ENCODE measurements around the gene ANKRD44. TPM values are rescaled to one million over a fixed set of nuclear protein-coding genes. Genes with fewer than 3 reads are reported as not detected.

ANKRD44 gene
- total RNA-seq, 1 experiment from 2014 or later: 7.1 TPM

GRCh38 chr2:197085665-197086064 lies 224.9 kb downstream of the ANKRD44 start:
- Mint-ChIP-seq H3K27ac (ENCODE audit: unreplicated experiment) (no peak overlapping the region), H3K4me1 (ENCODE audit: low read depth, unreplicated experiment) (peaks cover 13% of the 10 kb centered on the region), H3K27me3 (ENCODE audit: unreplicated experiment) (no peaks in the 10 kb centered on the region), H3K36me3 (ENCODE audit: insufficient read depth, unreplicated experiment) (no peaks in the 10 kb centered on the region), H3K9me3 (ENCODE audit: low read depth, unreplicated experiment) (no peaks in the 10 kb centered on the region), H3K4me3 (ENCODE audit: low read depth, unreplicated experiment) (no peak overlapping the region)
- CTCF ChIA-PET: no interaction called here
- BruUV-seq (replicated peaks): no TSS peak
- no peak for DNase-seq
- TF ChIP-seq, protein P1, sequence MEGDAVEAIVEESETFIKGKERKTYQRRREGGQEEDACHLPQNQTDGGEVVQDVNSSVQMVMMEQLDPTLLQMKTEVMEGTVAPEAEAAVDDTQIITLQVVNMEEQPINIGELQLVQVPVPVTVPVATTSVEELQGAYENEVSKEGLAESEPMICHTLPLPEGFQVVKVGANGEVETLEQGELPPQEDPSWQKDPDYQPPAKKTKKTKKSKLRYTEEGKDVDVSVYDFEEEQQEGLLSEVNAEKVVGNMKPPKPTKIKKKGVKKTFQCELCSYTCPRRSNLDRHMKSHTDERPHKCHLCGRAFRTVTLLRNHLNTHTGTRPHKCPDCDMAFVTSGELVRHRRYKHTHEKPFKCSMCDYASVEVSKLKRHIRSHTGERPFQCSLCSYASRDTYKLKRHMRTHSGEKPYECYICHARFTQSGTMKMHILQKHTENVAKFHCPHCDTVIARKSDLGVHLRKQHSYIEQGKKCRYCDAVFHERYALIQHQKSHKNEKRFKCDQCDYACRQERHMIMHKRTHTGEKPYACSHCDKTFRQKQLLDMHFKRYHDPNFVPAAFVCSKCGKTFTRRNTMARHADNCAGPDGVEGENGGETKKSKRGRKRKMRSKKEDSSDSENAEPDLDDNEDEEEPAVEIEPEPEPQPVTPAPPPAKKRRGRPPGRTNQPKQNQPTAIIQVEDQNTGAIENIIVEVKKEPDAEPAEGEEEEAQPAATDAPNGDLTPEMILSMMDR (IDR thresholded peaks at IDR 0.05; ENCODE audit: unreplicated experiment): no peak
- intact Hi-C loops (cut with micrococcal nuclease; ENCODE audit: unreplicated experiment): no loop called here

GRCh38 chr2:197081294-197081693 lies 229.3 kb downstream of the ANKRD44 start:
- BruUV-seq (replicated peaks): no TSS peak
- no peak for DNase-seq
- CTCF ChIA-PET: interaction anchor here (1.0 kb wide), 1 partner anchor 9 kb away, joined by 3 read pairs; no protein-coding TSS in a partner anchor
- Mint-ChIP-seq H3K27me3 (ENCODE audit: unreplicated experiment) (no peaks in the 10 kb centered on the region), H3K36me3 (ENCODE audit: insufficient read depth, unreplicated experiment) (no peaks in the 10 kb centered on the region), H3K4me1 (ENCODE audit: low read depth, unreplicated experiment) (no peaks in the 10 kb centered on the region), H3K4me3 (ENCODE audit: low read depth, unreplicated experiment) (no peak overlapping the region), H3K9me3 (ENCODE audit: low read depth, unreplicated experiment) (no peaks in the 10 kb centered on the region), H3K27ac (ENCODE audit: unreplicated experiment) (no peak overlapping the region)
- TF ChIP-seq, protein P1 (IDR thresholded peaks at IDR 0.05; ENCODE audit: unreplicated experiment): no peak
- intact Hi-C loops (cut with micrococcal nuclease; ENCODE audit: unreplicated experiment): no loop called here

DNA sequence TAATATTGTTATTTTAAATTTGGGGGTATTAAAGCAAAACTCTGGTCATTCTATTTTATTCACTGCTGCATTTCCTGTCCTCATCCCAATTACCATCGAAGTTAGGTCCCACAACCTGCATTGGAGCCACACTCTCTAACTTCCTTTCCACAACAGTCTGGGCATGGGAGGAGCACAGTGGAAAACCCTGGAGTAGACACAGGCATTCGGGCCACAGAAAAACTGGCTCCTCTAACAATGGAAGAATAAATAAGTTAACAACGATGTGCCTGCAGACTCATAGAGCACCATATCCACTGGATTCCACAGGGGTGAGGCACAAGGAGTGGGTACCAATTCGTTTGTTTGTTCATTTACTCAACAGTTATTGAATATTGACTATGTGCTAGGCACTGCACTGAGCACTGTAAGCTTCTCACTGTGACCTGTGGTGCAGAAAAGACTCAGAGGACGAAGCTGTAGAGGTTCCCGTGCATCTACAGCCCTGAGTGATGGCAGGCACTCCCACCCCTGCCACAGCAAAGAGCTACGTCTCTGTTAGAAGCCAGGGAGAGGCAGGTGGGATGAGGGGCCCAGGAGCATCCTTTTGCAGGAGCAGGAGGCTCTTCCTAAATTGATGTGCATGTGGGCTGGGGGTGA lies 229.9 kb downstream of the ANKRD44 start:
- CTCF ChIA-PET: interaction anchor here (1.0 kb wide), 1 partner anchor 8 kb away, joined by 3 read pairs; no protein-coding TSS in a partner anchor
- intact Hi-C loops (cut with micrococcal nuclease; ENCODE audit: unreplicated experiment): no loop called here
- no TSS peak for BruUV-seq (replicated peaks)

GRCh38 chr2:197079832-197080555 lies 230.6 kb downstream of the ANKRD44 start:
- BruUV-seq (replicated peaks): no TSS peak
- intact Hi-C loops (cut with micrococcal nuclease; ENCODE audit: unreplicated experiment): no loop called here
- CTCF ChIA-PET: no interaction called here
- H3K27ac Mint-ChIP-seq (ENCODE audit: unreplicated experiment): no peak overlapping the region
- H3K9me3 Mint-ChIP-seq (ENCODE audit: low read depth, unreplicated experiment): no peaks in the 10 kb centered on the region
- DNase-seq: no peak
- H3K4me1 Mint-ChIP-seq (ENCODE audit: low read depth, unreplicated experiment): no peaks in the 10 kb centered on the region
- TF ChIP-seq, protein P1 (IDR thresholded peaks at IDR 0.05; ENCODE audit: unreplicated experiment): no peak
- no peaks in the 10 kb centered on the region for H3K36me3 Mint-ChIP-seq (ENCODE audit: insufficient read depth, unreplicated experiment)
- no peak overlapping the region for H3K4me3 Mint-ChIP-seq (ENCODE audit: low read depth, unreplicated experiment)
- H3K27me3 Mint-ChIP-seq (ENCODE audit: unreplicated experiment): no peaks in the 10 kb centered on the region

More for the DNA sequence above, 229.9 kb downstream of the ANKRD44 start:
- DNase-seq: no peak
- Mint-ChIP-seq H3K4me1 (ENCODE audit: low read depth, unreplicated experiment) (no peaks in the 10 kb centered on the region), H3K36me3 (ENCODE audit: insufficient read depth, unreplicated experiment) (no peaks in the 10 kb centered on the region), H3K9me3 (ENCODE audit: low read depth, unreplicated experiment) (no peaks in the 10 kb centered on the region), H3K27ac (ENCODE audit: unreplicated experiment) (no peak overlapping the region), H3K4me3 (ENCODE audit: low read depth, unreplicated experiment) (no peak overlapping the region), H3K27me3 (ENCODE audit: unreplicated experiment) (no peaks in the 10 kb centered on the region)
- TF ChIP-seq, protein P1 (IDR thresholded peaks at IDR 0.05; ENCODE audit: unreplicated experiment): no peak

All from Calu3 (cell line).